ENCODE results near the gene USP17L25. TPM values are rescaled to one million over a fixed set of nuclear protein-coding genes. Genes with fewer than 3 reads are reported as not detected.

The USP17L25 gene, protein sequence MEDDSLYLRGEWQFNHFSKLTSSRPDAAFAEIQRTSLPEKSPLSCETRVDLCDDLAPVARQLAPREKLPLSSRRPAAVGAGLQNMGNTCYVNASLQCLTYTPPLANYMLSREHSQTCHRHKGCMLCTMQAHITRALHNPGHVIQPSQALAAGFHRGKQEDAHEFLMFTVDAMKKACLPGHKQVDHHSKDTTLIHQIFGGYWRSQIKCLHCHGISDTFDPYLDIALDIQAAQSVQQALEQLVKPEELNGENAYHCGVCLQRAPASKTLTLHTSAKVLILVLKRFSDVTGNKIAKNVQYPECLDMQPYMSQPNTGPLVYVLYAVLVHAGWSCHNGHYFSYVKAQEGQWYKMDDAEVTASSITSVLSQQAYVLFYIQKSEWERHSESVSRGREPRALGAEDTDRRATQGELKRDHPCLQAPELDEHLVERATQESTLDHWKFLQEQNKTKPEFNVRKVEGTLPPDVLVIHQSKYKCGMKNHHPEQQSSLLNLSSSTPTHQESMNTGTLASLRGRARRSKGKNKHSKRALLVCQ
- not detected in 2 replicates for total RNA-seq

DNA sequence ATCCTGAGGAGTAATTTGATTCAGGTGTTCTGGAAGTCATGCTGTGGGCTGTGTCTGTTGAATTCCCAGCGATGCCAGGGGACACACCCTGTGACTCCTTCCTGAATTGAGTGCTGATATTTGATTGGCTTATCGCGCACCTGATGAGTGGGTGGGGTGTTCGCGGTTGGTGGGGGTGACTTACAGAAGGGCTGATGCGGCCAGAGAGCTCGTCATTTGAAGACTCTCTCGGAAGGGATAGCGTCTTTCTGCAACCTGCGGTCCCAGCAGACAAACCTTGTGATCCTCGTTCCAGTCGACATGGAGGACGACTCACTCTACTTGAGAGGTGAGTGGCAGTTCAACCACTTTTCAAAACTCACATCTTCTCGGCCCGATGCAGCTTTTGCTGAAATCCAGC, at the start of gene USP17L25:
Gene USP17L25, plus strand, starts transcription at position 301 of the 400 bp plus-strand sequence. Its CDS starts 0 bp downstream, at position 301.

DNA sequence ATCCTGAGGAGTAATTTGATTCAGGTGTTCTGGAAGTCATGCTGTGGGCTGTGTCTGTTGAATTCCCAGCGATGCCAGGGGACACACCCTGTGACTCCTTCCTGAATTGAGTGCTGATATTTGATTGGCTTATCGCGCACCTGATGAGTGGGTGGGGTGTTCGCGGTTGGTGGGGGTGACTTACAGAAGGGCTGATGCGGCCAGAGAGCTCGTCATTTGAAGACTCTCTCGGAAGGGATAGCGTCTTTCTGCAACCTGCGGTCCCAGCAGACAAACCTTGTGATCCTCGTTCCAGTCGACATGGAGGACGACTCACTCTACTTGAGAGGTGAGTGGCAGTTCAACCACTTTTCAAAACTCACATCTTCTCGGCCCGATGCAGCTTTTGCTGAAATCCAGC, 4.8 kb upstream of the USP17L25 start, which contains the start of gene USP17L24:
Gene USP17L24, plus strand, starts transcription at position 301 of the 400 bp plus-strand sequence. Its CDS starts 0 bp downstream, at position 301.

DNA sequence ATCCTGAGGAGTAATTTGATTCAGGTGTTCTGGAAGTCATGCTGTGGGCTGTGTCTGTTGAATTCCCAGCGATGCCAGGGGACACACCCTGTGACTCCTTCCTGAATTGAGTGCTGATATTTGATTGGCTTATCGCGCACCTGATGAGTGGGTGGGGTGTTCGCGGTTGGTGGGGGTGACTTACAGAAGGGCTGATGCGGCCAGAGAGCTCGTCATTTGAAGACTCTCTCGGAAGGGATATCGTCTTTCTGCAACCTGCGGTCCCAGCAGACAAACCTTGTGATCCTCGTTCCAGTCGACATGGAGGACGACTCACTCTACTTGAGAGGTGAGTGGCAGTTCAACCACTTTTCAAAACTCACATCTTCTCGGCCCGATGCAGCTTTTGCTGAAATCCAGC, 4.6 kb downstream of the USP17L25 start, which contains the start of gene USP17L26:
Gene USP17L26, plus strand, starts transcription at position 301 of the 400 bp plus-strand sequence. Its CDS starts 0 bp downstream, at position 301.

DNA sequence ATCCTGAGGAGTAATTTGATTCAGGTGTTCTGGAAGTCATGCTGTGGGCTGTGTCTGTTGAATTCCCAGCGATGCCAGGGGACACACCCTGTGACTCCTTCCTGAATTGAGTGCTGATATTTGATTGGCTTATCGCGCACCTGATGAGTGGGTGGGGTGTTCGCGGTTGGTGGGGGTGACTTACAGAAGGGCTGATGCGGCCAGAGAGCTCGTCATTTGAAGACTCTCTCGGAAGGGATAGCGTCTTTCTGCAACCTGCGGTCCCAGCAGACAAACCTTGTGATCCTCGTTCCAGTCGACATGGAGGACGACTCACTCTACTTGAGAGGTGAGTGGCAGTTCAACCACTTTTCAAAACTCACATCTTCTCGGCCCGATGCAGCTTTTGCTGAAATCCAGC, 9.4 kb downstream of the USP17L25 start, which contains the start of gene USP17L5:
Gene USP17L5, plus strand, starts transcription at position 301 of the 400 bp plus-strand sequence. Its CDS starts 0 bp downstream, at position 301.

DNA sequence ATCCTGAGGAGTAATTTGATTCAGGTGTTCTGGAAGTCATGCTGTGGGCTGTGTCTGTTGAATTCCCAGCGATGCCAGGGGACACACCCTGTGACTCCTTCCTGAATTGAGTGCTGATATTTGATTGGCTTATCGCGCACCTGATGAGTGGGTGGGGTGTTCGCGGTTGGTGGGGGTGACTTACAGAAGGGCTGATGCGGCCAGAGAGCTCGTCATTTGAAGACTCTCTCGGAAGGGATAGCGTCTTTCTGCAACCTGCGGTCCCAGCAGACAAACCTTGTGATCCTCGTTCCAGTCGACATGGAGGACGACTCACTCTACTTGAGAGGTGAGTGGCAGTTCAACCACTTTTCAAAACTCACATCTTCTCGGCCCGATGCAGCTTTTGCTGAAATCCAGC, 14.1 kb downstream of the USP17L25 start, which contains the start of gene USP17L27:
Gene USP17L27, plus strand, starts transcription at position 301 of the 400 bp plus-strand sequence. Its CDS starts 0 bp downstream, at position 301.

DNA sequence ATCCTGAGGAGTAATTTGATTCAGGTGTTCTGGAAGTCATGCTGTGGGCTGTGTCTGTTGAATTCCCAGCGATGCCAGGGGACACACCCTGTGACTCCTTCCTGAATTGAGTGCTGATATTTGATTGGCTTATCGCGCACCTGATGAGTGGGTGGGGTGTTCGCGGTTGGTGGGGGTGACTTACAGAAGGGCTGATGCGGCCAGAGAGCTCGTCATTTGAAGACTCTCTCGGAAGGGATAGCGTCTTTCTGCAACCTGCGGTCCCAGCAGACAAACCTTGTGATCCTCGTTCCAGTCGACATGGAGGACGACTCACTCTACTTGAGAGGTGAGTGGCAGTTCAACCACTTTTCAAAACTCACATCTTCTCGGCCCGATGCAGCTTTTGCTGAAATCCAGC, 18.9 kb downstream of the USP17L25 start, which contains the start of gene USP17L28:
Gene USP17L28, plus strand, starts transcription at position 301 of the 400 bp plus-strand sequence. Its CDS starts 0 bp downstream, at position 301.

DNA sequence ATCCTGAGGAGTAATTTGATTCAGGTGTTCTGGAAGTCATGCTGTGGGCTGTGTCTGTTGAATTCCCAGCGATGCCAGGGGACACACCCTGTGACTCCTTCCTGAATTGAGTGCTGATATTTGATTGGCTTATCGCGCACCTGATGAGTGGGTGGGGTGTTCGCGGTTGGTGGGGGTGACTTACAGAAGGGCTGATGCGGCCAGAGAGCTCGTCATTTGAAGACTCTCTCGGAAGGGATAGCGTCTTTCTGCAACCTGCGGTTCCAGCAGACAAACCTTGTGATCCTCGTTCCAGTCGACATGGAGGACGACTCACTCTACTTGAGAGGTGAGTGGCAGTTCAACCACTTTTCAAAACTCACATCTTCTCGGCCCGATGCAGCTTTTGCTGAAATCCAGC, 23.6 kb downstream of the USP17L25 start, which contains the start of gene USP17L29:
Gene USP17L29, plus strand, starts transcription at position 301 of the 400 bp plus-strand sequence. Its CDS starts 0 bp downstream, at position 301.

DNA sequence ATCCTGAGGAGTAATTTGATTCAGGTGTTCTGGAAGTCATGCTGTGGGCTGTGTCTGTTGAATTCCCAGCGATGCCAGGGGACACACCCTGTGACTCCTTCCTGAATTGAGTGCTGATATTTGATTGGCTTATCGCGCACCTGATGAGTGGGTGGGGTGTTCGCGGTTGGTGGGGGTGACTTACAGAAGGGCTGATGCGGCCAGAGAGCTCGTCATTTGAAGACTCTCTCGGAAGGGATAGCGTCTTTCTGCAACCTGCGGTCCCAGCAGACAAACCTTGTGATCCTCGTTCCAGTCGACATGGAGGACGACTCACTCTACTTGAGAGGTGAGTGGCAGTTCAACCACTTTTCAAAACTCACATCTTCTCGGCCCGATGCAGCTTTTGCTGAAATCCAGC, 33.1 kb downstream of the USP17L25 start, which contains the start of gene USP17L30:
Gene USP17L30, plus strand, starts transcription at position 301 of the 400 bp plus-strand sequence. Its CDS starts 0 bp downstream, at position 301.

Other genes starting within 250 kb of the USP17L25 start
- gene FAM90A26, start 159.5 kb upstream of the USP17L25 start, total RNA-seq = not detected in 2 replicates
- gene USP17L10, start 119.3 kb upstream of the USP17L25 start, total RNA-seq = not detected in 2 replicates
- not detected in 2 replicates for gene USP17L11, start 114.5 kb upstream of the USP17L25 start, total RNA-seq
- not detected in 2 replicates for gene USP17L12, start 109.8 kb upstream of the USP17L25 start, total RNA-seq
- not detected in 2 replicates for gene USP17L13, start 105.0 kb upstream of the USP17L25 start, total RNA-seq
- gene USP17L15, start 95.5 kb upstream of the USP17L25 start, total RNA-seq = not detected in 2 replicates
- not detected in 2 replicates for gene USP17L17, start 86.0 kb upstream of the USP17L25 start, total RNA-seq
- gene USP17L18, start 81.3 kb upstream of the USP17L25 start, total RNA-seq = not detected in 2 replicates
- not detected in 2 replicates for gene USP17L19, start 76.5 kb upstream of the USP17L25 start, total RNA-seq
- gene USP17L20, start 71.8 kb upstream of the USP17L25 start, total RNA-seq = not detected in 2 replicates
- gene USP17L21, start 67.0 kb upstream of the USP17L25 start, total RNA-seq = not detected in 2 replicates
- not detected in 2 replicates for gene USP17L22, start 62.3 kb upstream of the USP17L25 start, total RNA-seq
- not detected in 2 replicates for gene USP17L24, start 4.7 kb upstream of the USP17L25 start, total RNA-seq
- not detected in 2 replicates for gene USP17L26, start 4.7 kb downstream of the USP17L25 start, total RNA-seq
- gene USP17L5, start 9.5 kb downstream of the USP17L25 start, total RNA-seq = not detected in 2 replicates
- gene USP17L27, start 14.2 kb downstream of the USP17L25 start, total RNA-seq = not detected in 2 replicates
- not detected in 2 replicates for gene USP17L28, start 19.0 kb downstream of the USP17L25 start, total RNA-seq
- gene USP17L29, start 23.7 kb downstream of the USP17L25 start, total RNA-seq = not detected in 2 replicates
- gene USP17L30, start 33.2 kb downstream of the USP17L25 start, total RNA-seq = not detected in 2 replicates
- not detected in 2 replicates for gene DEFB131A, start 114.5 kb downstream of the USP17L25 start, total RNA-seq

Measured in cardiac atrium fibroblast (primary cell).